ENCODE measurements around the gene IFNGR2. TPM values are rescaled to one million over a fixed set of nuclear protein-coding genes. Genes with fewer than 3 reads are reported as not detected.
A peak's percentile ranks its signal among the peaks of the same experiment; 100 is the strongest.

The IFNGR2 gene
- total and polyA plus RNA-seq, 2 donors (not counting 3 experiments of a cell fraction or from before 2014, with no cell fraction given): 44.2 to 46.1 TPM

- Histone ChIP-seq H3K27me3 (ENCODE audit: control insufficient read depth in 2 of 2, insufficient read depth in 2 of 2, low read length in 2 of 2) (no peaks in the 10 kb centered on the region), H4K20me1 (replicated peaks; ENCODE audit: control insufficient read depth, extremely low read depth, insufficient read depth, low read length) (no peaks in the 10 kb centered on the region), H3K9me3 (replicated peaks; ENCODE audit: control insufficient read depth, insufficient read depth, low read length) (no peaks in the 10 kb centered on the region), H3K4me2 (ENCODE audit: insufficient read depth, low read length) (peak overlapping the region; percentile 23), H3K9me1 (replicated peaks; ENCODE audit: control insufficient read depth, extremely low read depth, insufficient read depth, low read length) (no peaks in the 10 kb centered on the region), H3K9ac (replicated peaks; ENCODE audit: extremely low read depth, insufficient read depth, low read length) (no peak overlapping the region), H2AFZ (ENCODE audit: low read depth, low read length) (no peak overlapping the region), H3K36me3 (ENCODE audit: control insufficient read depth in 2 of 2, extremely low read depth in 1 of 2, insufficient read depth in 2 of 2, low read length in 2 of 2) (peaks cover 0 to 5% of the 10 kb centered on the region in 2 experiments), H3K79me2 (ENCODE audit: control insufficient read depth, insufficient read depth, low read length) (no peaks in the 10 kb centered on the region), H3K4me3 (replicated peaks in 1 of 3; ENCODE audit: insufficient read depth in 1 of 3, low read depth in 1 of 3, low read length in 3 of 3) (no peak overlapping the region), H3K27ac (ENCODE audit: insufficient read depth, low read depth, low read length) (no peak overlapping the region), H3K4me1 (ENCODE audit: control insufficient read depth, extremely low read depth, insufficient read depth, low read length) (peaks cover 16% of the 10 kb centered on the region)
- POLR2A ChIA-PET: interaction anchor here (2.3 kb wide), 1 partner anchor 36 kb away, joined by 5 read pairs; the partner anchor contains the start of gene IFNAR1
- no peak for TF ChIP-seq MYC (IDR thresholded peaks at IDR 0.05; ENCODE audit: low read depth, low read length)
- peak; percentile 82 to 91 for TF ChIP-seq CTCF (IDR thresholded peaks at IDR 0.05; ENCODE audit: extremely low read depth in 1 of 2, insufficient read depth in 1 of 2, low read depth in 1 of 2, low read length in 2 of 2)
- TF ChIP-seq MAX (IDR thresholded peaks at IDR 0.05; ENCODE audit: insufficient read depth, insufficient read length): no peak
- no peak for TF ChIP-seq JUN (IDR thresholded peaks at IDR 0.05; ENCODE audit: borderline replicate concordance, insufficient read depth, insufficient read length, low read depth)
- intact Hi-C loops (cut with micrococcal nuclease) (loop anchor here (1.0 to 2.0 kb wide), 4 partner anchors 36 to 162 kb away; no protein-coding TSS in a partner anchor), dilution Hi-C loops (cut with MboI; ENCODE audit: extremely low pct_ligation_motif_present, low sequenced_read_pairs) (no loop called here)
- BruUV-seq (replicated peaks): no TSS peak
- CTCF ChIA-PET: interaction anchor here (0.6 to 5.6 kb wide), 62 partner anchors 10 to 529 kb away, joined by 3 to 74 read pairs (median 6); partner anchors contain the start of genes DNAJC28, IFNAR1 and IL10RB
- DNase-seq (ENCODE audit: low read depth, low spot score) (peak; percentile 77), FAIRE-seq (peak; percentile 92)
These were observed 42.2 kb upstream of the IFNGR2 start for GRCh38 chr21:33360881-33361602.

All from endothelial cell of umbilical vein (primary cell).